Measurements from ENCODE around the gene DOCK6.

GRCh38 chr19:11164879-11165406, 97.4 kb downstream of the DOCK6 start:
- TF ChIP-seq POLR2A (IDR thresholded peaks at IDR 0.05) (peak; percentile 13), CTCF (IDR thresholded peaks at IDR 0.05) (no peak)

Data from ovary (tissue), 3 donors.